Measurements from ENCODE around the gene LARGE1.
"Not testable (repeated sequence)": the region's sequence is repeated elsewhere in the genome, so short reads cannot be mapped to it uniquely, and the experiment has no call there.

- not testable (repeated sequence) for TF ChIP-seq CHD2 (IDR thresholded peaks at IDR 0.05; ENCODE audit: low read depth, low read length); PHF8 (CRISPR knock-in tag; IDR thresholded peaks at IDR 0.05); PBX3 (CRISPR knock-in tag; IDR thresholded peaks at IDR 0.05; ENCODE audit: borderline replicate concordance)
These were observed 353.8 kb downstream of the LARGE1 start for GRCh38 chr22:33566495-33566894.
